WTC11 (cell line): ENCODE data around the gene PAFAH1B2. TPM values are rescaled to one million over a fixed set of nuclear protein-coding genes. Genes with fewer than 3 reads are reported as not detected.
A peak's percentile ranks its signal among the peaks of the same experiment; 100 is the strongest.

ENCODE experiments used
- ATAC-seq: fragments of 200-7000 bp; cut with Tn5 transposase; 2 replicates; pipeline ENCODE4 v1.10.0; 2021; ENCODE audit warnings: mild to moderate bottlenecking, moderate library complexity
- CTCF ChIA-PET: fragments of 300-600 bp; sonication (Branson Sonifier 250); formaldehyde crosslinking; loops from one replicate; lab custom pipeline; 2021; ENCODE audit warnings: antibody characterized with exemption; lab: Charles Lee
- POLR2A ChIA-PET: fragments of 350-600 bp; sonication (Branson Sonifier 250); formaldehyde crosslinking; loops from one replicate; lab custom pipeline; 2021; ENCODE audit warnings: antibody characterized with exemption; lab: Charles Lee
- DNase-seq: peaks from one replicate; pipeline ENCODE4 v3.0.0; 2021; ENCODE audit warnings: low spot score
- H3K27ac Mint-ChIP-seq: 2 replicates; pipeline ENCODE4 v1.8.0; 2021; ENCODE audit warnings: mixed read lengths
- H3K27me3 Mint-ChIP-seq: 2 replicates; pipeline ENCODE4 v1.8.0; 2021; ENCODE audit warnings: low read depth, mild to moderate bottlenecking, moderate library complexity, mixed read lengths
- H3K36me3 Mint-ChIP-seq: 2 replicates; pipeline ENCODE4 v1.8.0; 2021; ENCODE audit warnings: mixed read lengths
- H3K4me1 Mint-ChIP-seq: 2 replicates; pipeline ENCODE4 v1.8.0; 2022; ENCODE audit warnings: mixed read lengths
- H3K4me3 Mint-ChIP-seq: 2 replicates; pipeline ENCODE4 v1.8.0; 2021; ENCODE audit warnings: mild to moderate bottlenecking, moderate library complexity, mixed read lengths
- H3K9me3 Mint-ChIP-seq: 2 replicates; pipeline ENCODE4 v1.8.0; 2021; ENCODE audit warnings: mixed read lengths
- ATF1 ChIP-seq: sonication (generic); formaldehyde crosslinking; IDR thresholded peaks from 2 replicates; pipeline ENCODE4 v1.8.1; 2023; ENCODE audit warnings: mild to moderate bottlenecking, moderate library complexity, missing genetic modification reagents
- CBFB ChIP-seq: sonication (generic); formaldehyde crosslinking; IDR thresholded peaks from 2 replicates; pipeline ENCODE4 v1.8.1; 2022; ENCODE audit warnings: mild to moderate bottlenecking, low read depth, missing genetic modification reagents
- ESRRA ChIP-seq: sonication (generic); formaldehyde crosslinking; IDR thresholded peaks from 2 replicates; pipeline ENCODE4 v1.8.1; 2022; ENCODE audit warnings: mild to moderate bottlenecking, missing genetic modification reagents, borderline replicate concordance
- MYBL2 ChIP-seq: sonication (generic); formaldehyde crosslinking; IDR thresholded peaks from 2 replicates; pipeline ENCODE4 v1.8.1; 2023; ENCODE audit warnings: mild to moderate bottlenecking, moderate library complexity, missing genetic modification reagents
- NR1H2 ChIP-seq: sonication (generic); formaldehyde crosslinking; IDR thresholded peaks from 2 replicates; pipeline ENCODE4 v1.9.0; 2021; ENCODE audit warnings: mild to moderate bottlenecking, moderate library complexity, missing genetic modification reagents
- NR3C1 ChIP-seq: sonication (generic); formaldehyde crosslinking; conservative IDR thresholded peaks from 2 replicates; pipeline ENCODE4 v1.8.1; 2023; ENCODE audit warnings: low read depth, mild to moderate bottlenecking, missing genetic modification reagents
- SMAD4 ChIP-seq: sonication (generic); formaldehyde crosslinking; IDR thresholded peaks from 2 replicates; pipeline ENCODE4 v1.8.0; 2022; ENCODE audit warnings: mild to moderate bottlenecking, missing genetic modification reagents
- SP1 ChIP-seq: sonication (generic); formaldehyde crosslinking; conservative IDR thresholded peaks from 2 replicates; pipeline ENCODE4 v1.8.1; 2022; ENCODE audit warnings: missing genetic modification reagents
- ZBTB21 ChIP-seq: sonication (generic); formaldehyde crosslinking; IDR thresholded peaks from 2 replicates; pipeline ENCODE4 v1.8.1; 2023; ENCODE audit warnings: mild to moderate bottlenecking, missing genetic modification reagents, borderline replicate concordance
- total RNA-seq: library from RNA; stranded (reverse); gene quantifications from 3 replicates; pipeline ENCODE4 v1.2.3, GENCODE V29; 2021
- TF ChIP-seq, protein P1 (sequence below): sonication (generic); formaldehyde crosslinking; IDR thresholded peaks from 2 replicates; pipeline ENCODE4 v1.8.1; 2023; ENCODE audit warnings: mild to moderate bottlenecking, missing genetic modification reagents, borderline replicate concordance
- TF ChIP-seq, protein P2 (sequence below): sonication (generic); formaldehyde crosslinking; IDR thresholded peaks from 2 replicates; pipeline ENCODE4 v1.8.0; 2022; ENCODE audit warnings: missing genetic modification reagents
- TF ChIP-seq, protein P3 (sequence below): sonication (generic); formaldehyde crosslinking; IDR thresholded peaks from 2 replicates; pipeline ENCODE4 v1.8.0; 2023; ENCODE audit warnings: missing genetic modification reagents
- TF ChIP-seq, protein P4 (sequence below): fragments of 250-450 bp; sonication (Bioruptor Pico); IDR thresholded peaks from 2 replicates; pipeline ENCODE4 v1.8.0; 2021; ENCODE audit warnings: mild to moderate bottlenecking
- TF ChIP-seq, protein P5 (sequence below): fragments of 250-450 bp; sonication (Bioruptor Pico); IDR thresholded peaks from 2 replicates; pipeline ENCODE4 v1.9.0; 2021; ENCODE audit warnings: mild to moderate bottlenecking, borderline replicate concordance
- TF ChIP-seq, protein P6 (sequence below): sonication (generic); formaldehyde crosslinking; IDR thresholded peaks from 2 replicates; pipeline ENCODE4 v1.8.1; 2022; ENCODE audit warnings: mild to moderate bottlenecking, missing genetic modification reagents, moderate library complexity, borderline replicate concordance
- TF ChIP-seq, protein P7 (sequence below): fragments of 200-600 bp; IDR thresholded peaks from 2 replicates; pipeline ENCODE4 v1.8.0; 2022; ENCODE audit warnings: antibody characterized with exemption

PAFAH1B2 gene
- total RNA-seq, 1 experiment from 2014 or later, result 138 TPM

DNA sequence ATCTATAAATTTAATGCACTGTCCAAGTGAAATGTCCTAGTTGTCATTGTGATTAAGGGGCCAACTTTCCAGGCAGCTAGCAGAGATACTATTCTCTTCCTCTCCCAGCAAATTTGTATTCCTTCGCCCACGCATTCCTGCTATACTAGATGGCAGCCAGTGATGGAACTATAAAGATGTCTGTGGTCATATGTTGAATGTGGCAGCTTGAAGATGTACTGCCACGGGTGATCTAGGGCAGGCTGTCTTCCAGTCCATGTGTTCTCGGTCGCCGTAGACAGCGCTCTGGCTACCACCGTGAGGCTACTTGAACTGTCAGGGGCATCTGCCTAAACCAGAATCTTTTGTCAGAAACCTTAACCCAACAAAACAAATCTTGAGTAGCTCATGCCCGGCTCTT, 26.1 kb downstream of the PAFAH1B2 start (continued):
- TF ChIP-seq, protein P1, sequence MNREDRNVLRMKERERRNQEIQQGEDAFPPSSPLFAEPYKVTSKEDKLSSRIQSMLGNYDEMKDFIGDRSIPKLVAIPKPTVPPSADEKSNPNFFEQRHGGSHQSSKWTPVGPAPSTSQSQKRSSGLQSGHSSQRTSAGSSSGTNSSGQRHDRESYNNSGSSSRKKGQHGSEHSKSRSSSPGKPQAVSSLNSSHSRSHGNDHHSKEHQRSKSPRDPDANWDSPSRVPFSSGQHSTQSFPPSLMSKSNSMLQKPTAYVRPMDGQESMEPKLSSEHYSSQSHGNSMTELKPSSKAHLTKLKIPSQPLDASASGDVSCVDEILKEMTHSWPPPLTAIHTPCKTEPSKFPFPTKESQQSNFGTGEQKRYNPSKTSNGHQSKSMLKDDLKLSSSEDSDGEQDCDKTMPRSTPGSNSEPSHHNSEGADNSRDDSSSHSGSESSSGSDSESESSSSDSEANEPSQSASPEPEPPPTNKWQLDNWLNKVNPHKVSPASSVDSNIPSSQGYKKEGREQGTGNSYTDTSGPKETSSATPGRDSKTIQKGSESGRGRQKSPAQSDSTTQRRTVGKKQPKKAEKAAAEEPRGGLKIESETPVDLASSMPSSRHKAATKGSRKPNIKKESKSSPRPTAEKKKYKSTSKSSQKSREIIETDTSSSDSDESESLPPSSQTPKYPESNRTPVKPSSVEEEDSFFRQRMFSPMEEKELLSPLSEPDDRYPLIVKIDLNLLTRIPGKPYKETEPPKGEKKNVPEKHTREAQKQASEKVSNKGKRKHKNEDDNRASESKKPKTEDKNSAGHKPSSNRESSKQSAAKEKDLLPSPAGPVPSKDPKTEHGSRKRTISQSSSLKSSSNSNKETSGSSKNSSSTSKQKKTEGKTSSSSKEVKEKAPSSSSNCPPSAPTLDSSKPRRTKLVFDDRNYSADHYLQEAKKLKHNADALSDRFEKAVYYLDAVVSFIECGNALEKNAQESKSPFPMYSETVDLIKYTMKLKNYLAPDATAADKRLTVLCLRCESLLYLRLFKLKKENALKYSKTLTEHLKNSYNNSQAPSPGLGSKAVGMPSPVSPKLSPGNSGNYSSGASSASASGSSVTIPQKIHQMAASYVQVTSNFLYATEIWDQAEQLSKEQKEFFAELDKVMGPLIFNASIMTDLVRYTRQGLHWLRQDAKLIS, result no peak

DNA sequence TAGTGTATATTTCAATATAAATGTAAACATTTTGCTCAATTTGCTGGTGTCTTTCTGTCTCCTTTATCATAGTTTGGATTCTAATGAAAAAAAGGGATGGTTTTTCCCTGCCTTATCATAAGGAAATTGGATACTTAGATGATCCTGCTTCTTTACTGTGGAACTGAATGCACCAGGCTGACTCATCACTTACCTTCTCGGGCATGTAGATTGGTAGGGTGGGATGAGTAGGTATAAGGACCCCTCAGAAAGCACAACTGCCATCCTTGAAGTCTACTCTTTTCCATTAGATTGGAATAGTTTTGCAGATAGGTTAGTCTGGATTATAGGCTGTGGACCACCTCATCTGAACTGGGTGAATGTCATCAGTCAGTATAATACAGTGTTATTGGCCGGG, 26.9 kb downstream of the PAFAH1B2 start:
- Mint-ChIP-seq H3K27me3 (no peaks in the 10 kb centered on the region), H3K27ac (peak overlapping the region; percentile 94), H3K4me3 (no peak overlapping the region), H3K36me3 (peaks cover 34% of the 10 kb centered on the region), H3K9me3 (no peaks in the 10 kb centered on the region), H3K4me1 (peaks cover 17% of the 10 kb centered on the region)
- ChIA-PET POLR2A (interaction anchor here (0.7 kb wide), 1 partner anchor 636 kb away, joined by 4 read pairs; no protein-coding TSS in a partner anchor), CTCF (interaction anchor here (1.1 to 1.4 kb wide), 2 partner anchors 9 to 27 kb away, joined by 3 to 6 read pairs; partner anchors contain the start of gene PAFAH1B2)
- no peak for ATAC-seq
- no peak for DNase-seq
- TF ChIP-seq, protein P2, sequence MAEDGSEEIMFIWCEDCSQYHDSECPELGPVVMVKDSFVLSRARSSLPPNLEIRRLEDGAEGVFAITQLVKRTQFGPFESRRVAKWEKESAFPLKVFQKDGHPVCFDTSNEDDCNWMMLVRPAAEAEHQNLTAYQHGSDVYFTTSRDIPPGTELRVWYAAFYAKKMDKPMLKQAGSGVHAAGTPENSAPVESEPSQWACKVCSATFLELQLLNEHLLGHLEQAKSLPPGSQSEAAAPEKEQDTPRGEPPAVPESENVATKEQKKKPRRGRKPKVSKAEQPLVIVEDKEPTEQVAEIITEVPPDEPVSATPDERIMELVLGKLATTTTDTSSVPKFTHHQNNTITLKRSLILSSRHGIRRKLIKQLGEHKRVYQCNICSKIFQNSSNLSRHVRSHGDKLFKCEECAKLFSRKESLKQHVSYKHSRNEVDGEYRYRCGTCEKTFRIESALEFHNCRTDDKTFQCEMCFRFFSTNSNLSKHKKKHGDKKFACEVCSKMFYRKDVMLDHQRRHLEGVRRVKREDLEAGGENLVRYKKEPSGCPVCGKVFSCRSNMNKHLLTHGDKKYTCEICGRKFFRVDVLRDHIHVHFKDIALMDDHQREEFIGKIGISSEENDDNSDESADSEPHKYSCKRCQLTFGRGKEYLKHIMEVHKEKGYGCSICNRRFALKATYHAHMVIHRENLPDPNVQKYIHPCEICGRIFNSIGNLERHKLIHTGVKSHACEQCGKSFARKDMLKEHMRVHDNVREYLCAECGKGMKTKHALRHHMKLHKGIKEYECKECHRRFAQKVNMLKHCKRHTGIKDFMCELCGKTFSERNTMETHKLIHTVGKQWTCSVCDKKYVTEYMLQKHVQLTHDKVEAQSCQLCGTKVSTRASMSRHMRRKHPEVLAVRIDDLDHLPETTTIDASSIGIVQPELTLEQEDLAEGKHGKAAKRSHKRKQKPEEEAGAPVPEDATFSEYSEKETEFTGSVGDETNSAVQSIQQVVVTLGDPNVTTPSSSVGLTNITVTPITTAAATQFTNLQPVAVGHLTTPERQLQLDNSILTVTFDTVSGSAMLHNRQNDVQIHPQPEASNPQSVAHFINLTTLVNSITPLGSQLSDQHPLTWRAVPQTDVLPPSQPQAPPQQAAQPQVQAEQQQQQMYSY (CRISPR knock-in tag), result no peak
- TF ChIP-seq, protein P3, sequence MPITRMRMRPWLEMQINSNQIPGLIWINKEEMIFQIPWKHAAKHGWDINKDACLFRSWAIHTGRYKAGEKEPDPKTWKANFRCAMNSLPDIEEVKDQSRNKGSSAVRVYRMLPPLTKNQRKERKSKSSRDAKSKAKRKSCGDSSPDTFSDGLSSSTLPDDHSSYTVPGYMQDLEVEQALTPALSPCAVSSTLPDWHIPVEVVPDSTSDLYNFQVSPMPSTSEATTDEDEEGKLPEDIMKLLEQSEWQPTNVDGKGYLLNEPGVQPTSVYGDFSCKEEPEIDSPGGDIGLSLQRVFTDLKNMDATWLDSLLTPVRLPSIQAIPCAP (CRISPR knock-in tag), result no peak
- TF ChIP-seq SP1 (CRISPR knock-in tag), result no peak
- TF ChIP-seq, protein P4, sequence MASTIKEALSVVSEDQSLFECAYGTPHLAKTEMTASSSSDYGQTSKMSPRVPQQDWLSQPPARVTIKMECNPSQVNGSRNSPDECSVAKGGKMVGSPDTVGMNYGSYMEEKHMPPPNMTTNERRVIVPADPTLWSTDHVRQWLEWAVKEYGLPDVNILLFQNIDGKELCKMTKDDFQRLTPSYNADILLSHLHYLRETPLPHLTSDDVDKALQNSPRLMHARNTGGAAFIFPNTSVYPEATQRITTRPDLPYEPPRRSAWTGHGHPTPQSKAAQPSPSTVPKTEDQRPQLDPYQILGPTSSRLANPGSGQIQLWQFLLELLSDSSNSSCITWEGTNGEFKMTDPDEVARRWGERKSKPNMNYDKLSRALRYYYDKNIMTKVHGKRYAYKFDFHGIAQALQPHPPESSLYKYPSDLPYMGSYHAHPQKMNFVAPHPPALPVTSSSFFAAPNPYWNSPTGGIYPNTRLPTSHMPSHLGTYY (CRISPR knock-in tag), result no peak
- no peak for TF ChIP-seq CBFB
- TF ChIP-seq ATF1, result no peak
- TF ChIP-seq MYBL2, result no peak
- TF ChIP-seq ESRRA, result no peak
- no peak for TF ChIP-seq SMAD4 (CRISPR knock-in tag)
- TF ChIP-seq, protein P5, sequence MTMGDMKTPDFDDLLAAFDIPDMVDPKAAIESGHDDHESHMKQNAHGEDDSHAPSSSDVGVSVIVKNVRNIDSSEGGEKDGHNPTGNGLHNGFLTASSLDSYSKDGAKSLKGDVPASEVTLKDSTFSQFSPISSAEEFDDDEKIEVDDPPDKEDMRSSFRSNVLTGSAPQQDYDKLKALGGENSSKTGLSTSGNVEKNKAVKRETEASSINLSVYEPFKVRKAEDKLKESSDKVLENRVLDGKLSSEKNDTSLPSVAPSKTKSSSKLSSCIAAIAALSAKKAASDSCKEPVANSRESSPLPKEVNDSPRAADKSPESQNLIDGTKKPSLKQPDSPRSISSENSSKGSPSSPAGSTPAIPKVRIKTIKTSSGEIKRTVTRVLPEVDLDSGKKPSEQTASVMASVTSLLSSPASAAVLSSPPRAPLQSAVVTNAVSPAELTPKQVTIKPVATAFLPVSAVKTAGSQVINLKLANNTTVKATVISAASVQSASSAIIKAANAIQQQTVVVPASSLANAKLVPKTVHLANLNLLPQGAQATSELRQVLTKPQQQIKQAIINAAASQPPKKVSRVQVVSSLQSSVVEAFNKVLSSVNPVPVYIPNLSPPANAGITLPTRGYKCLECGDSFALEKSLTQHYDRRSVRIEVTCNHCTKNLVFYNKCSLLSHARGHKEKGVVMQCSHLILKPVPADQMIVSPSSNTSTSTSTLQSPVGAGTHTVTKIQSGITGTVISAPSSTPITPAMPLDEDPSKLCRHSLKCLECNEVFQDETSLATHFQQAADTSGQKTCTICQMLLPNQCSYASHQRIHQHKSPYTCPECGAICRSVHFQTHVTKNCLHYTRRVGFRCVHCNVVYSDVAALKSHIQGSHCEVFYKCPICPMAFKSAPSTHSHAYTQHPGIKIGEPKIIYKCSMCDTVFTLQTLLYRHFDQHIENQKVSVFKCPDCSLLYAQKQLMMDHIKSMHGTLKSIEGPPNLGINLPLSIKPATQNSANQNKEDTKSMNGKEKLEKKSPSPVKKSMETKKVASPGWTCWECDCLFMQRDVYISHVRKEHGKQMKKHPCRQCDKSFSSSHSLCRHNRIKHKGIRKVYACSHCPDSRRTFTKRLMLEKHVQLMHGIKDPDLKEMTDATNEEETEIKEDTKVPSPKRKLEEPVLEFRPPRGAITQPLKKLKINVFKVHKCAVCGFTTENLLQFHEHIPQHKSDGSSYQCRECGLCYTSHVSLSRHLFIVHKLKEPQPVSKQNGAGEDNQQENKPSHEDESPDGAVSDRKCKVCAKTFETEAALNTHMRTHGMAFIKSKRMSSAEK (CRISPR knock-in tag), result no peak
- TF ChIP-seq NR1H2 (CRISPR knock-in tag), result no peak
- TF ChIP-seq, protein P6, sequence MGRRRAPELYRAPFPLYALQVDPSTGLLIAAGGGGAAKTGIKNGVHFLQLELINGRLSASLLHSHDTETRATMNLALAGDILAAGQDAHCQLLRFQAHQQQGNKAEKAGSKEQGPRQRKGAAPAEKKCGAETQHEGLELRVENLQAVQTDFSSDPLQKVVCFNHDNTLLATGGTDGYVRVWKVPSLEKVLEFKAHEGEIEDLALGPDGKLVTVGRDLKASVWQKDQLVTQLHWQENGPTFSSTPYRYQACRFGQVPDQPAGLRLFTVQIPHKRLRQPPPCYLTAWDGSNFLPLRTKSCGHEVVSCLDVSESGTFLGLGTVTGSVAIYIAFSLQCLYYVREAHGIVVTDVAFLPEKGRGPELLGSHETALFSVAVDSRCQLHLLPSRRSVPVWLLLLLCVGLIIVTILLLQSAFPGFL (CRISPR knock-in tag), result no peak
- TF ChIP-seq NR3C1 (CRISPR knock-in tag), result no peak
- TF ChIP-seq, protein P7, sequence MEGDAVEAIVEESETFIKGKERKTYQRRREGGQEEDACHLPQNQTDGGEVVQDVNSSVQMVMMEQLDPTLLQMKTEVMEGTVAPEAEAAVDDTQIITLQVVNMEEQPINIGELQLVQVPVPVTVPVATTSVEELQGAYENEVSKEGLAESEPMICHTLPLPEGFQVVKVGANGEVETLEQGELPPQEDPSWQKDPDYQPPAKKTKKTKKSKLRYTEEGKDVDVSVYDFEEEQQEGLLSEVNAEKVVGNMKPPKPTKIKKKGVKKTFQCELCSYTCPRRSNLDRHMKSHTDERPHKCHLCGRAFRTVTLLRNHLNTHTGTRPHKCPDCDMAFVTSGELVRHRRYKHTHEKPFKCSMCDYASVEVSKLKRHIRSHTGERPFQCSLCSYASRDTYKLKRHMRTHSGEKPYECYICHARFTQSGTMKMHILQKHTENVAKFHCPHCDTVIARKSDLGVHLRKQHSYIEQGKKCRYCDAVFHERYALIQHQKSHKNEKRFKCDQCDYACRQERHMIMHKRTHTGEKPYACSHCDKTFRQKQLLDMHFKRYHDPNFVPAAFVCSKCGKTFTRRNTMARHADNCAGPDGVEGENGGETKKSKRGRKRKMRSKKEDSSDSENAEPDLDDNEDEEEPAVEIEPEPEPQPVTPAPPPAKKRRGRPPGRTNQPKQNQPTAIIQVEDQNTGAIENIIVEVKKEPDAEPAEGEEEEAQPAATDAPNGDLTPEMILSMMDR, result no peak
- TF ChIP-seq ZBTB21 (CRISPR knock-in tag), result no peak
